Keratinocyte (primary cell): Measurements from ENCODE around the gene DIPK1A.

Source experiments
- CTCF ChIP-seq, 3 experiments: IDR thresholded peaks in 1 of 3; conservative IDR thresholded peaks in 1 of 3; optimal IDR thresholded peaks in 1 of 3; 2 replicates in 2 of 3; 3 replicates in 1 of 3; pipeline versions ENCODE3 to v1.5.1; 2011; ENCODE audit warnings: low read length in 3 of 3, mild to moderate bottlenecking in 3 of 3, moderate library complexity in 2 of 3, control low read depth in 1 of 3, inconsistent platforms in 1 of 3; ENCODE audit not compliant: insufficient read depth in 2 of 3; ENCODE audit errors: extremely low read depth in 1 of 3
- EZH2 ChIP-seq: IDR thresholded peaks from one replicate; pipeline ENCODE4 v1.6.1; 2012; ENCODE audit warnings: inconsistent platforms, mild to moderate bottlenecking, low read length, moderate library complexity

- TF ChIP-seq EZH2: no peak
- no peak for TF ChIP-seq CTCF (optimal IDR thresholded peaks at IDR 0.05 in 1 of 3, IDR thresholded peaks at IDR 0.05 in 1 of 3, conservative IDR thresholded peaks at IDR 0.05 in 1 of 3; ENCODE audit: extremely low read depth in 1 of 3, insufficient read depth in 2 of 3, low read length in 3 of 3)
Measured at GRCh38 chr1:92887465-92887864, 73.8 kb downstream of the DIPK1A start.
